Amniotic epithelial cell (primary cell): ENCODE data around the gene CTTNBP2.

Source experiments
- DNase-seq: peaks from one replicate; pipeline ENCODE4 v3.0.0-alpha.2; 2010; ENCODE audit warnings: low read depth

Gene CTTNBP2

GRCh38 chr7:117818232-117818631 is 55.0 kb downstream of the CTTNBP2 start:
- peak; percentile 63 for DNase-seq

GRCh38 chr7:117816727-117817126 is 56.5 kb downstream of the CTTNBP2 start:
- DNase-seq = no peak

- DNase-seq = no peak
Measured at GRCh38 chr7:117811696-117812095, 61.5 kb downstream of the CTTNBP2 start.

GRCh38 chr7:117810642-117811512 is 62.4 kb downstream of the CTTNBP2 start:
- peak; percentile 7 for DNase-seq

GRCh38 chr7:117809958-117810357 is 63.3 kb downstream of the CTTNBP2 start:
- no peak for DNase-seq

- DNase-seq = peak; percentile 25
Measured at GRCh38 chr7:117808910-117809705, 64.1 kb downstream of the CTTNBP2 start.

- no peak for DNase-seq
Measured at GRCh38 chr7:117808341-117808757, 64.9 kb downstream of the CTTNBP2 start.

- no peak for DNase-seq
Measured at GRCh38 chr7:117807676-117808075, 65.6 kb downstream of the CTTNBP2 start.

- DNase-seq = no peak
Measured at GRCh38 chr7:117806011-117806410, 67.2 kb downstream of the CTTNBP2 start.

GRCh38 chr7:117805241-117805640 is 68.0 kb downstream of the CTTNBP2 start:
- no peak for DNase-seq

- DNase-seq = no peak
Measured at GRCh38 chr7:117803476-117803875, 69.8 kb downstream of the CTTNBP2 start.

GRCh38 chr7:117802660-117803059 is 70.6 kb downstream of the CTTNBP2 start:
- DNase-seq = no peak

GRCh38 chr7:117800841-117801240 is 72.4 kb downstream of the CTTNBP2 start:
- no peak for DNase-seq

- DNase-seq = no peak
Measured at GRCh38 chr7:117800406-117800805, 72.8 kb downstream of the CTTNBP2 start.

- DNase-seq = no peak
Measured at GRCh38 chr7:117796889-117797288, 76.4 kb downstream of the CTTNBP2 start.

- DNase-seq = no peak
Measured at GRCh38 chr7:117793976-117794375, 79.3 kb downstream of the CTTNBP2 start.

- DNase-seq = no peak
Measured at GRCh38 chr7:117793521-117793920, 79.7 kb downstream of the CTTNBP2 start.

- no peak for DNase-seq
Measured at GRCh38 chr7:117791877-117792780, 81.1 kb downstream of the CTTNBP2 start.

- DNase-seq = no peak
Measured at GRCh38 chr7:117790731-117791130, 82.5 kb downstream of the CTTNBP2 start.

- no peak for DNase-seq
Measured at GRCh38 chr7:117790251-117790650, 83.0 kb downstream of the CTTNBP2 start.

- DNase-seq = no peak
Measured at GRCh38 chr7:117785431-117785830, 87.8 kb downstream of the CTTNBP2 start.

GRCh38 chr7:117784315-117784714 is 88.9 kb downstream of the CTTNBP2 start:
- DNase-seq = no peak
